Head of caudate nucleus (tissue), 42 donors: Measurements from ENCODE around the gene WNT9B.
"Not testable (repeated sequence)": the region's sequence is repeated elsewhere in the genome, so short reads cannot be mapped to it uniquely, and the experiment has no call there.

Experiments used
- DNase-seq, 42 donors: peaks; one replicate each; pipeline versions ENCODE4 v3.0.0 to v3.0.0-alpha.2; 2020 to 2021; ENCODE audit warnings: mixed read lengths in 7 of 42
- intact Hi-C: fragments of 100-400 bp; cut with DNase I; formaldehyde crosslinking; loops from one replicate; pipeline ENCODE4 v1.15.0; 2022

WNT9B gene

GRCh38 chr17:46820592-46821450 is 30.6 kb upstream of the WNT9B start:
- intact Hi-C loops, result no loop called here
- no peak for DNase-seq

GRCh38 chr17:46821482-46822387 is 29.6 kb upstream of the WNT9B start:
- intact Hi-C loops, result no loop called here
- no peak for DNase-seq

GRCh38 chr17:46822388-46822921 is 28.9 kb upstream of the WNT9B start:
- DNase-seq, result peak in 3 of 42 donors; percentile 20 to 45 (median 25)
- intact Hi-C loops, result no loop called here

GRCh38 chr17:46823657-46824056 is 27.7 kb upstream of the WNT9B start:
- DNase-seq, result no peak
- intact Hi-C loops, result no loop called here

GRCh38 chr17:46826116-46826515 is 25.3 kb upstream of the WNT9B start:
- no peak for DNase-seq
- intact Hi-C loops, result no loop called here

GRCh38 chr17:46827274-46827673 is 24.1 kb upstream of the WNT9B start:
- intact Hi-C loops, result no loop called here
- DNase-seq, result no peak

- intact Hi-C loops, result loop anchor here (5.0 kb wide), 1 partner anchor 694 kb away; no protein-coding TSS in a partner anchor
- DNase-seq, result peak in 9 of 42 donors; percentile 9 to 49 (median 32)
These were observed 19.6 kb upstream of the WNT9B start for GRCh38 chr17:46831573-46832330.

GRCh38 chr17:46832331-46832821 is 19.0 kb upstream of the WNT9B start:
- peak in 3 of 42 donors; percentile 21 to 27 (median 23) for DNase-seq
- intact Hi-C loops, result loop anchor here (5.0 kb wide), 1 partner anchor 695 kb away; no protein-coding TSS in a partner anchor

- intact Hi-C loops, result loop anchor here (5.0 kb wide), 1 partner anchor 696 kb away; no protein-coding TSS in a partner anchor
- peak in 19 of 42 donors; percentile 16 to 78 (median 44) for DNase-seq
These were observed 18.2 kb upstream of the WNT9B start for GRCh38 chr17:46832945-46833839.

GRCh38 chr17:46833840-46834208 is 17.6 kb upstream of the WNT9B start:
- intact Hi-C loops, result loop anchor here (5.0 kb wide), 1 partner anchor 697 kb away; no protein-coding TSS in a partner anchor
- no peak for DNase-seq

- intact Hi-C loops, result loop anchor here (5.0 kb wide), 1 partner anchor 698 kb away; no protein-coding TSS in a partner anchor
- no peak for DNase-seq
These were observed 16.5 kb upstream of the WNT9B start for GRCh38 chr17:46834846-46835245.

GRCh38 chr17:46836500-46836899 is 14.9 kb upstream of the WNT9B start:
- no peak for DNase-seq
- intact Hi-C loops, result no loop called here

- no peak for DNase-seq
- intact Hi-C loops, result no loop called here
These were observed 13.9 kb upstream of the WNT9B start for GRCh38 chr17:46837521-46837920.

- intact Hi-C loops, result no loop called here
- DNase-seq, result no peak
These were observed 12.2 kb upstream of the WNT9B start for GRCh38 chr17:46839211-46839610.

GRCh38 chr17:46840596-46840995 is 10.8 kb upstream of the WNT9B start:
- intact Hi-C loops, result loop anchor here (10.0 kb wide), 1 partner anchor 94 kb away; no protein-coding TSS in a partner anchor
- DNase-seq, result not testable (repeated sequence)

- intact Hi-C loops, result loop anchor here (10.0 kb wide), 1 partner anchor 93 kb away; no protein-coding TSS in a partner anchor
- peak in 10 of 42 donors; percentile 12 to 63 (median 33) for DNase-seq
These were observed 9.6 kb upstream of the WNT9B start for GRCh38 chr17:46841561-46842379.
